Right lobe of liver (tissue), 4 donors: ENCODE results near the gene BMP8B.

Experiments
- POLR2A ChIP-seq: fragments of 450-650 bp; IDR thresholded peaks from one replicate; pipeline ENCODE4 v1.6.1; 2017; ENCODE audit warnings: antibody characterized with exemption, mild to moderate bottlenecking
- TF ChIP-seq, protein P1 (sequence below), 4 donors: fragments of 200-600 bp in 3 of 4; fragments of 450-650 bp in 1 of 4; IDR thresholded peaks; one replicate each; pipeline versions ENCODE4 v1.5.1 to v1.8.0; 2016 to 2022; ENCODE audit warnings: antibody characterized with exemption in 4 of 4, mild to moderate bottlenecking in 2 of 4
- donor health status: DM: no; HTN: no; CAD: no.
- donor health status: DM: no; HTN: no; CAD: no.
- donor health status: DM: no; HTN: yes; CAD: no.

DNA sequence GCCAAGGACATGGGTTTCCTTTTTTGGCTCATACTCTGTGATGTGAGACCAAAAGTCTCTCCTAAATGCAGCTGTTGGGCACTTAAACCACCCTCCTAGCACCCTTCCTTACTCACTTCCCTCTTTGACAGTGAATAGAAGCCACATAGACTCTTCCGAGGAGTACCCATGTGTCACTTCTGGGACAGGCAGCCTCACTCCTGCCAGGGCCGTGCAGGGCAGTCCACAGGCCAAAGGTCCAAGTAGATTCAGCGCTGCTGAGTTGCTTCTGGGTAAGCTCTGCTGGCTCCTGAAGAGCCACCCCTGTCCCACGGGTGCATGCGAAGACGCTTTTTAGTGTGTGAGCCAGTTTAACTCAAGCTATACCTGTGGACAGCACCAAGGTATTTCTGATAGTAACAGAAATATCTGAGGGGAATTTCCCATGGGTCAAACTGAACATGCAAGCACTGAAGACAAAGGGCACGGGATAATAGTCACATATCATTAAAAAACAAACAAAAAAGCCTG, 36.8 kb upstream of the BMP8B start:
- TF ChIP-seq, protein P1, sequence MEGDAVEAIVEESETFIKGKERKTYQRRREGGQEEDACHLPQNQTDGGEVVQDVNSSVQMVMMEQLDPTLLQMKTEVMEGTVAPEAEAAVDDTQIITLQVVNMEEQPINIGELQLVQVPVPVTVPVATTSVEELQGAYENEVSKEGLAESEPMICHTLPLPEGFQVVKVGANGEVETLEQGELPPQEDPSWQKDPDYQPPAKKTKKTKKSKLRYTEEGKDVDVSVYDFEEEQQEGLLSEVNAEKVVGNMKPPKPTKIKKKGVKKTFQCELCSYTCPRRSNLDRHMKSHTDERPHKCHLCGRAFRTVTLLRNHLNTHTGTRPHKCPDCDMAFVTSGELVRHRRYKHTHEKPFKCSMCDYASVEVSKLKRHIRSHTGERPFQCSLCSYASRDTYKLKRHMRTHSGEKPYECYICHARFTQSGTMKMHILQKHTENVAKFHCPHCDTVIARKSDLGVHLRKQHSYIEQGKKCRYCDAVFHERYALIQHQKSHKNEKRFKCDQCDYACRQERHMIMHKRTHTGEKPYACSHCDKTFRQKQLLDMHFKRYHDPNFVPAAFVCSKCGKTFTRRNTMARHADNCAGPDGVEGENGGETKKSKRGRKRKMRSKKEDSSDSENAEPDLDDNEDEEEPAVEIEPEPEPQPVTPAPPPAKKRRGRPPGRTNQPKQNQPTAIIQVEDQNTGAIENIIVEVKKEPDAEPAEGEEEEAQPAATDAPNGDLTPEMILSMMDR (IDR thresholded peaks at IDR 0.05), result no peak
- TF ChIP-seq POLR2A, result no peak
